Measurements from ENCODE around the gene SLC6A7.

Gene SLC6A7

DNA sequence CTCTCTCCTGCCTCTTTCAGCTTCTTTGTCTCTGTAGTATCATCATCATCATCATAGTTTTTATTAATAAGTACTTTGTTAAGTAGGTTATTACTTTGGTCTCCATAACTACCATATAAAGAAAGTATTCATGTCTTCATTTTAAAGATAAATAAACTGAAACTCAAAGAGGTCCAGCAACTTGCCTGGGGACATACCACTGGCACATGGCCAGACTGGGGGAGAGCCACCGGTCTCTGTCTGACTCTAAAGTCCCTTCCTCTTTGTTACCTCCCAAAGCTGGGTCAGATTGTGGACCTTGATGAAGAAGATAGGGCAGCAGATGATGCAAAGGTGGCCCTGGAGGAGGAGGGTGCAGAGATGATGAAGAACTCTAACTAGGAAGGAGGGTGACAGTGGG lies 14.8 kb upstream of the SLC6A7 start:
- no peak for DNase-seq

DNA sequence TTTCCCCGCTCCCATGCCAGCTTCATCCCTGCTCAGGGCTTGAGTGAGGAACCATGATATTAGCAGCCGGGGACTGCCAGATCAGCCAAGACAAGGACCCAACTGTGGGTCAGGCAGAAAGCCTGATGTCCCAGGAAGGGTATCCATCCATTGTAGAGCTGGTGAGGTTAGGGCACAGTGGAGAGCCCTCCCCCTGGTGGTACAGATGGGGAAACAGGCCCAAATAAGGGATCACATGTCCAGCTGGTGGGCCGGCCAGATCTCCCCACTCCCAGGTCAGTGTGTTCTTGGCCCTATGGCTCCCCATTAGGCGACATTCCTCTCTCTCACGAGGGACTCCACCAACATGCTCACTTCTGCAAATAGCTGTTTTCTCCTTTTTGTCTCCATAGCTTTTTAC lies 14.3 kb upstream of the SLC6A7 start:
- DNase-seq, result peak; percentile 36

DNA sequence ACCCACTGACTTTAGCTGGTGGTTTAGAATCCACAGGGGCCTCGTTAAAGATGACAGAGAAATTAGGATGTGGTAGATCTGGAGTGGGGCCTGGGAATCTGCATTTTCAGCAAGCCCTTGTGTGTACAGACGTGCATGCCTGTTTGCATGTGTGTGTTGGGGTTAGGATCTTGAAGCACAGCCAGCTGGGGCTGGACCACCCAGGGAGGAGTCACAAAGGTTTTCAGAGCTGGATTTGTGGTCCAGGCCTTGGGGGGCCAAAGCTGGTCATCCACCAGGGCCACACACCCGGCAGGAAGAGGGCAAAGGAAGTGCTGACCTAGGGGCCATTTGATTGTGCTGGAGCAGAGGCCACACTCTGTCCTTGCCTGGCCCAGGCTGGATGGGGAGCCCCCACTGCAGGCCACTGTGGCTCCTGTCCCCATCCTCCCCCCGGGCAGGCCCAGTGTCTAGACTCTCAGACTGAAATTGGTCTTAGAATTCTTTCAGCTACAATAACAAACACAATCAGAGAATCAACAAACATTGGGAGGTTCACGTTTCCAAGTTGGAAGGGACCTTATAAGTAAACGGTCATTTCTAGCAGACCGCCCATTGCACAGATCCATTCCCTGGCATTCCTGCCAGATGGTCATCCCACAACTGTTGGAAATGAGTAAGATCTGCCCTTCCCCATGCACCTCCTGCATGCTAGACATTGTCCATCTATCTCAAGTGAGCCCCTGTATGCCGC lies 13.0 kb upstream of the SLC6A7 start:
- no peak for DNase-seq

DNA sequence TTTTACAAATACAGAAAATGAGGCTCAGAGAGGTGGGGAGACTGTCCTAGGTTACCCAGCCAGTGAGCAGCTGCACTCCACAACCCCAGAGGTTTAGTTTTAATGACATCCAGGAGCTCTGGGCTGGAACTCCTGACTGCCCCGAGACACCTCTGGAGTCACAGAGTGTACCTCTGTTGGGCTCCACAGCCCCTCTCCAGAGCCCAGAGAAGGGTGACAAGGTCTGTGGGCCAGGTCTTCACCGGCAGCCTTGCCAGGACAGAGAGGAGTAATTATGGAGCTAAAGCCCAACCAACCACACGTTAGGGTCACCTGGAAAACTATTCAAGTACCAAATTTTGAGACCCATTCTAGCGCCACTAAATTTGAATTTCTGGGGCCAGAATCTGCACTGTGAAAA lies 12.1 kb upstream of the SLC6A7 start:
- DNase-seq, result no peak

DNA sequence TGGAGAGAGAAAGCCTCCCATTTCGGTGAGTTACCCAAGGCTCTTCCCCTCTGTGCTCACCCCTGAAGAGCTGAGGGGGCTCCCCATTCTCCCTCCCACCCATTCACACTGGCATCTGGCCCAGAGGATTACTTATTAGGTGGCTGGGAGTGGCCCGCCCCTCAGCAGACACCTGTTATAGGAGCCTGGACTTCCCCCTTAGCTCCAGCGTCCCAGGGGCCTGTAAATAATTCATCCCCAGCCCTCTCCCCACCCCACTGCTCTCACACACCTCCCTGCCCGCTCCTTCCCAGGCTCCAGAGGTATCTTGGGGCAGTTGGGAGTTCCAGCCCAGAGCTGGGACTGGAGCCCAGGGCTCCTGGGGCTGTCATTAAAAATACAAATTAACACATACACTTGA lies 11.6 kb upstream of the SLC6A7 start:
- peak; percentile 38 for DNase-seq

DNA sequence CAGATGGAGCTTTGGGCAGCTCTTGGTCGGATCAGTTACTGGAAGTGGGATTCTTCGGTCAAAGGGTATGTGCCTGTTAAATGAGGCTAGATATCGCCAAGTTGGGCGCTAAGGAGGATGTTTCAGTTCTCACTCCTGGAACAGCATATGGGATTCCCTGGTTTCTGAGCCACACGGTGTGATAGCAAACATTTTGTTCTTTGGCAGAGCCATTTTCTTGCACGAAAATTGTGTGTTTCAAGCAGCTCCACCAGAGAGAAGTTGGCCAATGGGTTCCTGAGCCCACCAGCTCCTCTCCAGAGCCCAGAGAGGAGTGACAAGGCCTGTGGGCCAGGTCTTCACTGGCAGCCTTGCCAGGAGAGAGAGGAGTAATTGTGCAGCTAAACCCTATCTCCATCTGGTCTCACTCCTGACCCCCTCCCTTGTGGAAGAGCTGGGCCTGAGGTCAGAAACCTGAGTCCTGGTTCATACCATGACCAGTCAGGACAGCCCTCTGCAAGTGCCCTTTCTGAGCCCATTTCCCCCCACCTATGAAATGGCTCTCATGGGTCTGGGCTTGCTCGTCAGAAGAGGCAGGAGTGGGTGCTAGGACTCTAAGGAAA lies 10.7 kb upstream of the SLC6A7 start:
- no peak for DNase-seq

DNA sequence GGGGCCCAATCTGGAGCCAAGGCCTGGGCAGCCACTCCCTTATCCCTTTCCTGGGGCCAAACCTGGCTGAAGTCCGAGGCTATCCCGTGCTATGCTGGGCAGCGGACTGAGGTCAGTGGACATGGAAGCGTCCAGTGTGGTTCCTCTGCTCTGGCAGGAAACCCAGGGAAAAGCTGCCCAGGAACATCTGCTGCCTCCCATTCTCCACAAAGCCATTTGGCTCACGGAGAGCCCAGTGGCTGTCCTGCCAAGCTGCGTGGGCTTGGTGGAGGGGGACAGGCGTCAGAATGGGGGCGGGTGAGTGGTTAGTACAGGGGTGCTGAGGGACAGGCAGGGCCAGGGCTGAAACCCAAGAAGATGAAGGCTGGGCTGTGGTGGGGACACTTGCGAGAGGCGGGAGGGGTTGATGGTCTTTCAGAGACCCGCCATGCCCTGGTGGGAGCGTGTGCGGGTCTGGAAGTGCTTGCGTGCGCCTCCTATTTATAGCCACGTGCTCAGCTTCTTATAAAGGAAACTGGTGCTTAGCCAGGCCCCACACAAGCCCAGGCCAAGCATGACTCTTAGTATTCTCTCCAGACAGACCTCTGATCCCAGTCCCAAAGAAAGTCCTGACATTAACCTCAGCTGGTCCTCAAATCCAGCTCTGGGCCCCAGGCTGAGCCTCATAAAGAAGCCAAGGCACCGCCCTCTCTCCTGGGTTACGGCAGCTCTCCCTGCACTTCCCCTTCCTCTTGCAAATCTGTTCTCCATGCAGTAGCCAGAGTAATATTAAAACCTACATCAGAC lies 9.4 kb upstream of the SLC6A7 start:
- no peak for DNase-seq

DNA sequence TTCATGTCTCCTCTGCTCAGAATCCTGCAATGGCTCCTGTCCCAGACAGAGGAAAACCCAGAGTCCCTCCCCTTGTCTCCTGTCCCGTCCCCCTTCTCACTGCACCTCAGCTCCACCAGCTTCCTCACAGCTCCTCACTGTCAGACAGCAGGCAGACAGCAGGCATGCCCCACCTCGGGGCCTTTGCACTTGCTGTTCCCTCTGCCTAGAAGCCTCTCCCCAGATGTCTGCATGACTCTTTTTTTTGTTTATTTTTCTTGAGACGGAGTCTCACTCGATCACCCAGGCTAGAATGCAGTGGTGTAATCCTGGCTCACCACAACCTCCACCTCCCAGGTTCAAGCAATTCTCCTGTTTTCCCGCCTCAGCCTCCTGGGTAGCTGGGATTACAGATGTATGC lies 8.8 kb upstream of the SLC6A7 start:
- no peak for DNase-seq

DNA sequence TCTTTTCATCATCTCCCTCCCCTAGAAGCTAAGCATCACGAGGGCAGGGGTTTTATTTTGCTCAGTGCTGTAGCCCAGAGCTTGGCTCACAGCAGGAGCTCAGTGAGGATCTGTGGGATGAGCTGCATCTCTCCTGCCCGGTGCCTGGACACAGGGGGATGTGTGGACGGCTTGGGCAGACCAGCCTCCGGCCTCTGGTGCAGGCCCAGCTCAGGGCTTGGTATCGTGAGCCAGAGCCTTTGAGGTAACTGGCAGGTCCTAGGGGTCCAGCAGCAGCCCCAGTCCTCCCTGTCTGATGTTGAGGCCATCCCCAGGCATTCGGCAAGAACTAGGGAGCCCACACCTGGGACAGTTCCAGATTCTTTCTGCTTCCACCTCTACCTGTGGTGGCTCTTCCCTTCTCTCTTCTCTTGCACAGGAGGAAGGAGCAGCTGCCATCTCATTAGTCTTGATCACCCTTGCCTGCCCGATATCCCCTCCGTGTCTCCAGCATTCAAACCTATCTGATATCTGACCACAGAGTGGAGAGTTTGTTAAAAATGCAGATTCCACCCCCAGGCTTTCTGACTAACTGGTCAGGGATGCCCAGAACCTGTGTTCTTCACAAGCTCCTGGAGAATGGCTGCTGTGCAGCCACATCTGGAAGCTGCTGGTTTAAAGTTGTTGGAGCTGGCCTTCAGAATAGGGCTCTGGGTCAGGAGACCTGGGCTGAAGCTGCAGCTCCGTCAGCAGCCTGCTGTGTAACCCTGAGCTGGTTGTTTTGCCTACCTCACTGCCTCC lies 7.9 kb upstream of the SLC6A7 start:
- no peak for DNase-seq

DNA sequence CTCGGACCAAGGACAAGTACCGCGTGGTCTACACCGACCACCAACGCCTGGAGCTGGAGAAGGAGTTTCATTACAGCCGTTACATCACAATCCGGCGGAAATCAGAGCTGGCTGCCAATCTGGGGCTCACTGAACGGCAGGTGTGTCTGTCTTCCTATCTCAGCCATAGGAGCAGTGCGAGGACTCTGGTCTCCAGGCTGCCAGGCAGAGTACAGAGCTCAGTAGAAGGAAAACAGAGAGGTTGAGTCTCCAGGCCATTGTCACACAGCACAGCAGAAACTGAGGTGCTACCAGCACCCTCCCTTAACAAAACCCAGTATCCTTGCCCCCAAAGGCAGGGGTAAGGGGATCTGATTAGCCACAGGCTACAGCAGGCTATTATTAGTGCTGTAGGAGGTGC lies 7.1 kb upstream of the SLC6A7 start:
- DNase-seq, result no peak

DNA sequence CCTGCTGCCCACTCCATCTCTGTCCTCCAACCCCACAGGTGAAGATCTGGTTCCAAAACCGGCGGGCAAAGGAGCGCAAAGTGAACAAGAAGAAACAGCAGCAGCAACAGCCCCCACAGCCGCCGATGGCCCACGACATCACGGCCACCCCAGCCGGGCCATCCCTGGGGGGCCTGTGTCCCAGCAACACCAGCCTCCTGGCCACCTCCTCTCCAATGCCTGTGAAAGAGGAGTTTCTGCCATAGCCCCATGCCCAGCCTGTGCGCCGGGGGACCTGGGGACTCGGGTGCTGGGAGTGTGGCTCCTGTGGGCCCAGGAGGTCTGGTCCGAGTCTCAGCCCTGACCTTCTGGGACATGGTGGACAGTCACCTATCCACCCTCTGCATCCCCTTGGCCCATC lies 6.4 kb upstream of the SLC6A7 start:
- no peak for DNase-seq

DNA sequence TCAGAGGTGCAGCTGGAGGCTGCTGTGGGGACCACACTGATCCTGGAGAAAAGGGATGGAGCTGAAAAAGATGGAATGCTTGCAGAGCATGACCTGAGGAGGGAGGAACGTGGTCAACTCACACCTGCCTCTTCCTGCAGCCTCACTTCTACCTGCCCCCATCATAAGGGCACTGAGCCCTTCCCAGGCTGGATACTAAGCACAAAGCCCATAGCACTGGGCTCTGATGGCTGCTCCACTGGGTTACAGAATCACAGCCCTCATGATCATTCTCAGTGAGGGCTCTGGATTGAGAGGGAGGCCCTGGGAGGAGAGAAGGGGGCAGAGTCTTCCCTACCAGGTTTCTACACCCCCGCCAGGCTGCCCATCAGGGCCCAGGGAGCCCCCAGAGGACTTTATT lies 5.9 kb upstream of the SLC6A7 start:
- no peak for DNase-seq

DNA sequence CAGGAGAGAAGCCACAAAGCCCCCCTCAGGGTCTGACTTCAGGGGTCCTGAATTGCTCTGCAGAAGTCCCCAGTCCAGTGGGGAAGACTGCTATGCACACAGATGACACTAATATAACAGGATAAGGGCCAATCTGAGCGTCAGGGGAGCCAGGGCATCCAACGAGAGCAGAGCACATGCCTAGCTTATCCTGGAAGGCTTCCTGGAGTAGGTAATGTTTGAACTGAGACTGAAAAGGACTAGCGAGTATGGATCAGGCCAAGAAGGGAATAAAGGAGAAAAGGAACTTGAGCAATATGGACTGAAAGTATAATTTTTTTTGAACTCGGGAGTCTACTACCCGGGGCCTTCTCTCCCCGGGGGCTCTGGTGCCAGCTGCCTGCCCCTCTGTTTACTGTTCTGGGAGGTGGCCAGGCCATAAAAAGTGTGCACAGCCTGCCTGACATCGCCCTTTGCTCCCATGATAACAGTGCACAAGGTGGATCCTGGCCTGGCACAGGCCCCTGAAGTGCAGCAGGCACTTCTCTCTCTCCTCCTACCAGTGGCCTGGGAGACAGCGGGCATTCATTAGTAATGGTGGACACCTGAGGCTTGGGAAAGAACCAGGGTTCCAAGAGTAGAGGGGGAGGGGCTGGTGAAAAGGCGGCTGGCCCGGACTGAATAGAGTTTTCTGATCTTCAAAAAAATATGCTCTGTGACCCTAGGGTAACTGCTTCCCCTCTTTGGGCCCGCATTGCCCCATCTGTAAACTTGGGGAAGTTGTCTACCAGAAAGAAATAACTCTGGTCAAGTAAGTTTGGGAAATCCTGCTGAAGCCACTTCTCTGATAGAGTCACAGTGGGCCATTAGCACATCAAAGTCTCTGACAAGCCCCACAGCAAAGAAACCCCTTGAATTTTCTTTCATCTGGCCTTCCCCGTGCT lies 4.6 kb upstream of the SLC6A7 start:
- DNase-seq, result peak; percentile 68

DNA sequence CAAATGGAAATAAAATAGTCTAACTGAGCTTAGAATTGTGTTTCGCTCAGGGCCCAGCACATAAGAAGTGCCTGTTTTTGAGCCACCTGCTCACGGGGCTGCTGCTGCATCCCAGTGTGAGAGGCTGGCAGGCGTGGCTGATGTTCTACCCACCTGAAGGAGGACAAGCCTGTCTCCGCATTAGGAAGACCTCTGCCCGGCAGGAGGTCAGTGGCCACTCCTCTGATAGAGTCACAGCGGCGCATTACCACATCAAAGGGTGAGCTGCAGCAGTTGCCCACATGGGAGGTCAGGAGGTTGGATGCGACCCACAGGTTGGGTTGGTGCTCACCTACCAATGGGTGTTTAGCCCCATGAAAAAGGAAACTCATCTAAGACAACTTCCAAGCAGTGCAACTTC lies 3.7 kb upstream of the SLC6A7 start:
- DNase-seq, result no peak

DNA sequence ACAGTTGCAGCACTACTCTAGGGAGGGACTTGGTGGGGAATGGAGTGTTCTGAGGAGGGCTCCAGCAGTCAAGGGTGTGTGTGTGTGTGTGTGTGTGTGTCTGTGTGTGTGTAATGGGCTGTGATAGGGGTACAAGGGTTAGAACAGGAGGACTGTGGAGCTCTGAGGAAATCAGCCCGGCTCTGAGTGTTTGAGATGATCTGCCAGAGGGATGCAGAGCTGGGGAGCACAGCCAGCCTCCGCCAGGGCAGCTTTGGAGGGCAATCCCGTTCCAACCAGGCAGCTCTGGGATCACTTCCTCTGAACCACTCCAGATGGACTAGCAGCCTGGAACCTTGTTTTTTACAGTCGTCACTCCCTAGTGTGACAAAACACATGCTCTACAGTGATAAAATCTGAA lies 3.0 kb upstream of the SLC6A7 start:
- DNase-seq, result no peak

DNA sequence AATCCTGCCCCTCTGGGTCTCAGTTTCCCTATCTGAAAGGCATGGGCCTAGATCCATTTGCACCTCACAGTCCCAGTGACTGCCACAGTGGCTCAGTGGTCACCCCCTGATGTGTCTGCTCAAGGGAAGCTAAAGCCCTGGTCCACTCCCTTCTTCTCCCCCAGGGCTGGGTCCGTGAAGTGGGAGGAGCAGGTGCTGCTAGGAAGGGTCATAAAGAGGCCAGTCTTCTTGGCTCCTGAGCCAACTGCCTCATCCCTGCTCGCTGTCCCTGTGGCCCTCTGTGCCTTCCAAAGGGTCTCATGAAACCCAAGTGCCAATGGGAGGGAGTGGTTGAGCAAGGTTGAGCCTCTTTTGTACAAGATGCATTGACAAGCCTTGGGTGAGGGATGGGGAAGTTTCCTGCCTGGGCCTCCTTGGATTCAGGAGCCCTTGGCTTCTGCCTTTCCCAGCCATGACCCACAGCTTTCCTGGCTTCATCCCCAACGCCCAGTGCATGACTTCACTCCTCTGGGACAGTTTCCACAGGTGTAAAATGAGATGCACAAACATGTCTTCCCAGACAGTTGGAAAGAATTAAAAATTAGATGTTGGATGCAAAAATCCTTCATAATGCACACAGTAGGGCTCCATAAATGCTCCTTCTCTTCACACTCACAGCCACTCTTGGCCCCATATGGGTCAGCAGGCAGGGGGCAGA lies 1.6 kb upstream of the SLC6A7 start:
- DNase-seq, result no peak

DNA sequence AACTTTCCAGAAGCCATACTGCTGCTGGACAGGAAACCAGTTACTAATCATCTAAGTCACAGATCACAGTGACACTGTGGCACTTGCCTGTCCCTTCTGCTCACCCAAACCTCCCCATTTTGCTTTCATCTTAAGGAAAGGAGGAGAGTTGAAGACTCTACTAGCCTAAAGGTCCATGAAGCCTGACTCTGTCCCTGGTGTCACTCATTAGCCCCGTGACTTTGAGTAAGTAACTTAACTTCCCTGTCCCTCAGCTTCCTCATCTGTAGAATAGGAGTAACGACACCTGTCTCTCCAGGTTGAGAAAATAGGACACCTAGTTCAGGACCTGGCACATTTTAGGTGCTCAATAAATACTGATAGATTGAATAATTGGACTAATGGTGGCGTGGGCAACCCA lies 536 bp upstream of the SLC6A7 start:
- no peak for DNase-seq

DNA sequence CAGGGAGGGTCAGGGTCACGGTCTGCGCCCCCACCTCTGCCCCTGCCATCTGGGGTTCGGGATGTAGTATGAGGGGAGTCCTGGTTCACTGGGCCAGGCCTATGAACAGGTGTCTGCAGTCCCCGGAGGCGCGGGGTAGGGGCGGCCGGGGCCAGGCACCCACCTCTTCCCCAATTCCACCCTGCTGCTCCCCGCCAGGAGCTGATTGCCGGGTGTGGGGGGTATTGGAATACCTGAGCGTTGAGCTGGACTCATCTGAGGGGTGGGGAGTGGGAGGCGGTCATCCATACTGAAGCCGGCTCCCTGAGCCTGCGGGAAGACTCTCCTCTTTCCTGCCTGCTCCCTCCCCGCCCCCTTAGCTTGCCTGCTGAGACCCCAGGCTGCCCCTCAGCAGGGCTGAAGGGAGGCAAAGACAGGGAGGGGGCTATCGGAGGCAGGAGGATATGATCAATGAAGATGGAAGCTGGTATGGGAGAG lies 679 bp downstream of the SLC6A7 start:
- no peak for DNase-seq

DNA sequence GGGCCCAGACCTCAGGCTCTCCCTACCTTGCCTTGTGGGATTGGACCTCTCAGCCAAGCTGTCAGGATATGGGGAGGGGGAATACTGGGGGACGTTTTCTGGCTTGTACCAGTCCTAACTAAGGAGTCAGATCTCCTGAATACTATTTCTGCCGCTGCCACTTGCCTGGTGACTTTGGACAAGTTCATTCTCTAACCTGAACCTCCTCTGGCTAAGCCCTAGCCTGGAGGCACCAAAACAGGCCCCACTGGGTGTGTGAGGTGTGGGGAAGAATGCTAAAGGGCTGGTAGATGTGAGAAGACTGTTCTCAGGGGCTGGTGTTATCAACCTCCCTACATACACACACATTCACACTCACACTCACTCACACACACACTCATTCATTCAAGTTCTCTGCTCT lies 1.1 kb downstream of the SLC6A7 start:
- no peak for DNase-seq

DNA sequence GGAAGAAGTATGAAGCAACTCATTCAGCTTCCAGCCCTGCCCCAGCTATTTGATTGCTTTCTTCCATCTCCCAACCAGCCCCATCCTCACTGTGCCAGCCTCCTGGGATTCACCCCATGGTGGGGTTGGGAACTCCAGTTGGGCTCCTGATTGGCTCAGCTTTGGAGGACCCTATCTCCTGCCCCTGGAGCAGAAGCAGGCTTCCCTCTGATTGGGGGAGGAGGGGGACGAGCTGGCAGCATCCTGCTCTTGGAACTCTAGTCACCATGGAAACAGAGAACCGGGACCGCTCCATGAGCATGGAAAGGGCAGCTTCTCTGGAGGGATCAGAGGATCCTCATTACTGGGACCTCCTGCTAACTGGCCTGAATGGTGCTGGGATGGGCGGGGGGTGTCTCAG lies 2.6 kb downstream of the SLC6A7 start:
- no peak for DNase-seq

DNA sequence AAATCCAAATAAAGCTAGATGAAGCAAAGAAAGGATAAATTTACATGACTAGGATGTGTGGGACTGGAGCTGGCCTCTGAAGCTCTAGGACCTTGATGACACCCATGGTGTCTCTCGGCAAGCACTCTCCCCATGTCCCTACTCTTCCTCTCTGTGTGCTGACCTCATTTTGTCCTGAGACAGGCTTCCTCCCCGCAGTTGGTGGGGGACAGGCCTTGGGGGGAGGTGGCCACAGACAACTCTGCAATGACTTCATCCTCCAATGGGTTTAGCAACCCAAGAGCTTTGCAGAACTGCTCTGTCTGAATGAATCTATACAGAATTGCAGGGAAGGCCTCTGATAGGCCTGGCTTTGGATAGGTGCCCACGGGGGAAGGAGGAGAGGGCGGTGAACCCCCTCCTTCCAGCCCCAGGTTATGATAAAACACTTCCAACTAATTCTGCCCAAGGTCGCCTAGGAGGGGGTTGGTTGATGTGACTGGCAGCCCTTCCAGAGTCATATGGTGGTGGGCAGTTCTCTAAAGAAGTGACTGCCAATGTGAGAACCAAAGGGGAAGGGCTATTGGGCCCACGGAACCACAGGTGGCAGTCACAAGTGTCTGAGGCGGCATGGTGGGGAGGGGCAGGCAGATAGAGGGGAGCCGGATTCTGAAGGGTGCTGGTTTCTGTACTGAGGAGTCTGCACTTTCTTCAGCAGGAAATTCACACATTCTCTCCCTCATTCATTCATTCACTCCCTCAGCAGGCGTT lies 6.0 kb downstream of the SLC6A7 start:
- DNase-seq, result no peak

Data from NCI-H69 (cell line).